Stimulated activated CD4-positive, alpha-beta T cell treated with anti-CD3 and anti-CD28 coated beads, Interleukin-15, amount 100 ng/mL, for 48 hours (primary cell): ENCODE measurements around the gene C1orf74.

ENCODE experiments used
- DNase-seq, 2 donors: peaks; one replicate each; pipeline ENCODE4 v3.0.0-alpha.2; 2020; ENCODE audit warnings: low read depth in 2 of 2

The C1orf74 gene

DNA sequence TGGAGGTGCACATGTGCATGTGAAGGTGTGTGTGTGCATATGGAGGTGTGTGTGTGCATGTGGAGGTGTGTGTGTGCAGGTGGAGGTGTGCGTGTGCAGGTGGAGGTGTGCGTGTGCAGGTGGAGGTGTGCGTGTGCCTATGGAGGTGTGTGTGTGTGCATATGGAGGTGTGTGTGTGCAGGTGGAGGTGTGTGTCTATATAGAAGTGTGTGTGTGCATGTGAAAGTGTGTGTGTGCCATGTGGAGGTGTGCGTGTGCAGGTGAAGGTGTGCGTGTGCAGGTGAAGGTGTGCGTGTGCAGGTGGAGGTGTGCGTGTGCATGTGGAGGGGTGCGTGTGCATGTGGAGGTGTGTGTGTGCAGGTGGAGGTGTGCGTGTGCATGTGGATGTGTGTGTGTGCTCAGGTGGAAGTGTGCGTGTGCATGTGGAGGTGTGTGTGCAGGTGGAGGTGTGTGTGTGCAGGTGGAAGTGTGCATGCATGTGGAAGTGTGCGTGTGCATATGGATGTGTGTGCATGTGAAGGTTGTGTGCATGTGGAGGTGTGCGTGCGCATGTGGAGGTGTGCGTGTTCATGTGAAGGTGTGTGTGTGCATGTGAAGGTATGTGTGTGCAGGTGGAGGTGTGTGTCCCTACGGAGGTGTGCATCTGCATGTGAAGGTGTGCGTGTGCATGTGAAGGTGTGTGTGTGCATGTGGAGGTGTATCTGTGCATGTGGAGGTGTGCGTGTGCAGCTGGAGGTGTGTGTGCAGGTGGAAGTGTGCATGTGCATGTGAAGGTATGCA, 13.5 kb downstream of the C1orf74 start:
- no peak for DNase-seq

GRCh38 chr1:209769971-209770370, 14.4 kb downstream of the C1orf74 start:
- no peak for DNase-seq

GRCh38 chr1:209769171-209769904, 15.0 kb downstream of the C1orf74 start:
- peak; percentile 71 for DNase-seq

GRCh38 chr1:209768354-209768774, 16.0 kb downstream of the C1orf74 start:
- peak; percentile 81 to 83 for DNase-seq

DNA sequence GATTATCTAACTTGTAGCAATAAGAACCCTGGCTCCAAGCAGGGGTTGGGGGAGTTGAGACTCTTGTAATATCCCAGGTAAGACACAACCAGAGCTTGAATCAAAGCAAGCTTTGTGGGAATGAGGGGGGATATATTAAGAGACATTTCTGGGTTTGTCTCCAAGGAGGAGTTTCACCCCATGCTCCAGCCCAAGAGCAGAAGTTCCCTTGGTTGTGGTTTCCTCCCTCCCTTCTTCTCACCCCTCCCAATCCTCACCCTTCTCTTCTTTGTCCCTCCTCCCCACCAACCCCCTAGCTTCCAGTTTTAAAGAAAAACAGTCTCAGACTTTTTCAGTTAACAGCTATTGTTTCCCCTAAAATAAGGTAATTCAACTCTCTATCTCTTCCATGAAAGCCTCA, 16.7 kb downstream of the C1orf74 start:
- DNase-seq, result no peak

GRCh38 chr1:209767096-209767495, 17.3 kb downstream of the C1orf74 start:
- DNase-seq, result no peak

- no peak for DNase-seq
Measured at GRCh38 chr1:209766051-209766450, 18.3 kb downstream of the C1orf74 start.

DNA sequence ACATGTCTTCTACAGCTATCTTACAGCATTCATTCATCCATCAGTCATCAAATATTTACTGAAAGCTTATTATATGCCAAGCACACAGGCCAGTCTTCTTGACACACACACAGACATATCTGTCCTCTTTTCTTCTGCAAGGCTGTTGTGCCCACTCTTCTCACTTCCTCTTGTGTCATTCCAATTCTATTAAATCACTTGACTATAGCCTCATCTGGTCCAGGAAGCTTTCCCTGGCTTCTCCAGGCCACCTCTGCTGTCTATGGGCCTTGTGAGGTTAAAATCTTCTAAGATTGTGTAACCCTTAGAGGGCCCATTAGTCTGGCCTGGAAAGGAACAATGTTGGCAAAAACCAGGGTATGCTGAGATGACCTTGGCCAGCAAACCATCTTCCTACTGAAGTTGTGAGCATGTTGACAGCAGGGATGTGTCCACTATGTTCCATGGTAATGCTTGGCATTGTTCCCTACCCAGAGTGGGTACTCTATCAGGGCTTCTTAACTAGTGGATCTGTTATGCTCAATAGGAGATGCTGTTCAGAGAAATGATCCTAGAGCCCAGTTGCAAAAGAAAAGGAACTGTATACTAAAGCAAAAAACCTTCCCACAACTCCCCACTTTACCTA, 23.2 kb downstream of the C1orf74 start:
- DNase-seq, result no peak

DNA sequence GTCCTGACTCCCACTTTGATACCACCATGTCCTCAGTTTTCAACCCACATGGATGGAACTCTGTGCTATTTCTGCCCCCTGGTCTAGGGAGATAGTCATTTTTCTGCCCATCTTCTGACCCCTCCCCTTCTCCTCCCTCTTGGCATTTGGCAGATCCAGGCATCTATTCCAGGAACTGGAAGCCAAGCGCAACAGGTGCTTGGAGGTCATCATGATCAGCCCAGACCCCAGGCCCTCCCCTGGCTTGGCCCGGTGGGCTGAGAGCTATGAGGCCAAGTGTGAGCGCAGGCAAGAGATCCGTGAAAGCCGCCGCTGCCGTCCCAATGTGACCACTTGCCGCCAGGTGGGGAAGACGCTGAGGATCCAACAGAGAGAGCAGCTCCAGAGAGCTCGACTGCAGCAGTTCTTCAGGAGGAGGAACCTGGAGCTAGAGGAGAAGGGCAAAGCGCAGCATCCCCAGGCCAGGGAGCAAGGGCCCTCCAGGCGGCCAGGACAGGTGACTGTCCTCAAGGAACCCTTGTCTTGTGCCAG, 24.5 kb downstream of the C1orf74 start:
- no peak for DNase-seq

DNA sequence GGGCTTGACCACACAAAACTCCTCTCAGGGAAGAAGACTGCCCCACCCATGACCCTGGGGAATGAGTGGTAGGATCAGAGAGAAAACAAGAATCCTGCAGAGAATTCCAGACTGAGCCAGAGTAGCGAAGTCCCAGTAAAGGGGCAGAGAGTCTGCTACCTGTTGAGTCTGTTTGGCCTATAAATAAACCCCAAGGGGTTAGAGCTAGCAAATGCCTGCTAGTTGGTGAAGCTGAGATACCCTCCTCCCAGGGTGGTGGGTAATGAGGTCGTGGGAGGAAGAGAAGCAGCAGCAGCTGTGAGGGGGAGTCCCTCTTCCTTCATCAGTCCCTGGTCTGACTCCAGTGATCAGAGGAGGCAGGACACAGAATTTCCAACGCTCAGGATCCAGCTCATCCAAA, 26.0 kb downstream of the C1orf74 start:
- no peak for DNase-seq

GRCh38 chr1:209756615-209757445, 27.5 kb downstream of the C1orf74 start:
- no peak for DNase-seq

GRCh38 chr1:209755926-209756614, 28.3 kb downstream of the C1orf74 start, which contains the start of gene TRAF3IP3:
Gene TRAF3IP3 (plus strand): TSS chr1:209756053. CDS start chr1:209760040, 3,987 bp downstream.
- DNase-seq, result peak; percentile 71 to 75

- DNase-seq, result no peak
Measured at GRCh38 chr1:209755256-209755655, 29.1 kb downstream of the C1orf74 start.

DNA sequence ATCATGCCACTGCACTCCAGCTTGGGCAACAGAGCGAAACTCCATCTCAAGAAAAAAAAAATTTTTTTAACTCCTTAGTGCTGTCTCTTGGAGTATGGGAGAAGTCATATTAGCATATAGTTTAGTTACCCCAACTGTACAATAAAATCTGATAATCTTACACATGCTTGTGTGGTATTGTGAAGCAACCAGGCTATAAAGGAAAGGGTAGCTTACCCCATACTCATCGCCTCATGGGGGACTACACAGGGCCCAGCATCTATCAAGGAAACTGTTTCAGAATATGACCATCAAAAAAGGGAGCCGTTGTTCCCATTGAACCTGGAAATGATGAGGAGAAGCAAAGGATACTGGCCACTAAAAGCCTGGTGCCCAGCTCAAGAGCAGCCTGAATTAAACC, 31.5 kb downstream of the C1orf74 start:
- no peak for DNase-seq

DNA sequence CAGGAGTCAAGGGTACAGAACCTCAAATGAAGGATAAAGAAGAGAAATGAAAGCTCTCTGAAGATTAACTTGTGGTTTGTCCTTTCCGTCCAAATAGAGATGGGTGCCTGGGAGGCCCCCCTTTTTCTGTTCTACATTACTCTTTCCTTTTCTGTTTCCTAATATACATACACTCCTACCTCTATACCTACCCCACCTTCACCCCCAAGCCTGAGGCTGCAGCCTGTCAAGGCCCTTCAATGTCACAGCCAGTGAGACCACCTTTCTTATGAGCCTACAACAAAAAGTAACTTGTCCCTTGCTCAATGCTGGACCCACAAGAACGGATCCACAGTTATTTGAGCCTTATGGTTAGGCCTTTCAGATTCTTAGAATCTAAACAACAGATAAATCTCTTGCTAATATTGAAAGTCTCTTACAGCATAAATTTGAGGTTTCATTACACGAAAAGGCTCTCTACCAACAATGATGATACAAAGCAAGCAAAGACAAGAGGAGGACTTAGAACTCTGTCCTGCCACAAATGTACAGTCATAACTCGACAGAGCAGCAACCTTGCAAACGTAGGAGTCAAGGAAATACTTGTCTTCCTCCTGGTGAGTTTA, 32.6 kb downstream of the C1orf74 start:
- DNase-seq, result no peak

DNA sequence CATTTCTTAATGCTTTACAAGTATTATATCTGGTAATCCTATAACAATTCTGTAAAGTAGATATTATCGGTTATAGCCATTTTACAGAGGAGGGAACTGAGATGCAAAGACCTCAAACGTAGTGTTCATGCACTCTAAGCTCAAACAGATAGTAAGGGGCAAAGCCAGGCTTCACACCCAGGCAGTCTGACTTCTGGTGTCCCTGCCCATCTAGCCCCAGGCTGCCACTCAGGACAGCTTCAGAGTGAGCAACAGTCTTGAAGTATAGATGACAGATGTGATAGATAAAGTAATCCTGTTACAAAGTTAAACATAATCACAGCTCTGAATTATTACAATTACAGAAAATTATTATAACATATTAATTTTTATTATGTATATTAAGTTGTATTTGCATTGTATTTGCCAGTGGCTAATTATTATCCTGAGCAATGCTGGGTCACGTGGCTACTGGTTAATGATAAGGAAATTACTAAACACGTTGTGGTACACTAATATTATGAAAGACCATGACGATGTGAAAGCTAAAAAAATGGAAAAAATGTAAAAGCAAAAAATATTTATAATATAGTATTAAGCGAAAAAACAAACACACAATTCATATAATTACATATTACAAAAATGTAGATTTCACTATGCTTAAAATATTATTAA, 34.6 kb downstream of the C1orf74 start:
- no peak for DNase-seq

DNA sequence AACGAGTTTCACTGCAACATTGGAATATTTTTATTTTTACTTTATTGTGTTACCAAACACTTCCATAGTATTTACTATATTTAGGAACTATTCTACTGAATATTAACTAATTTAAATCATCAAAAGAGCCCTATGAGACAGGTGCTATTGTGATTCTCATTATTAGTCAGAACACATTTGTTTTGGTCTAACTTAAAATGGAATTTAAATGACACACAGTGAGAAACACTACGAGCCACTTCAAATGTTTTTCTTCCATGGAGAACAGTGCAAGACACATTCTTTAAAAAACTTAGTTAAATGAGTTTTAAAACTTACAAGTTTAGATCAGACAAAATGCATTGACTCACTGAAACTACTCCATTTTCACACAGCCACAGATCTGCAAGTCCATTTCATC, 35.2 kb downstream of the C1orf74 start:
- no peak for DNase-seq

DNA sequence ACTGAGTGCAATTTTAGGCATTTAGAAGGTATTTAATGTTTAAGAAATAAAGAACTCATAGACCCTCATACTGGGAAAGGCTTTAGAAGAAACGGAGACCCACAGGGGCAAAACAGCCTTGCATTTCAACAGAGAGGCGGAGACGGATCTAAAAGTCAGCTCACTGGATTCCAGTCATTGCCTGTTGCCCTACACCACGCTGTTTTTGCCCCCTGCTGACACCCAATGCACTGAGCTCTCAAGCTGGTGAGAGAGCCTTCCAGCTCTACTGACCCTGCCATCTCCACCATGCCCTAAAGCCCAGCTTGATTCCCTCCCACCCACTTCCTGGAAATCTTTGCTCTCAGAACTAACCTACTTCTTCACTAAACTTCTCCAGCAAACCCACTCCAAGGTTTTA, 35.7 kb downstream of the C1orf74 start:
- DNase-seq, result no peak

DNA sequence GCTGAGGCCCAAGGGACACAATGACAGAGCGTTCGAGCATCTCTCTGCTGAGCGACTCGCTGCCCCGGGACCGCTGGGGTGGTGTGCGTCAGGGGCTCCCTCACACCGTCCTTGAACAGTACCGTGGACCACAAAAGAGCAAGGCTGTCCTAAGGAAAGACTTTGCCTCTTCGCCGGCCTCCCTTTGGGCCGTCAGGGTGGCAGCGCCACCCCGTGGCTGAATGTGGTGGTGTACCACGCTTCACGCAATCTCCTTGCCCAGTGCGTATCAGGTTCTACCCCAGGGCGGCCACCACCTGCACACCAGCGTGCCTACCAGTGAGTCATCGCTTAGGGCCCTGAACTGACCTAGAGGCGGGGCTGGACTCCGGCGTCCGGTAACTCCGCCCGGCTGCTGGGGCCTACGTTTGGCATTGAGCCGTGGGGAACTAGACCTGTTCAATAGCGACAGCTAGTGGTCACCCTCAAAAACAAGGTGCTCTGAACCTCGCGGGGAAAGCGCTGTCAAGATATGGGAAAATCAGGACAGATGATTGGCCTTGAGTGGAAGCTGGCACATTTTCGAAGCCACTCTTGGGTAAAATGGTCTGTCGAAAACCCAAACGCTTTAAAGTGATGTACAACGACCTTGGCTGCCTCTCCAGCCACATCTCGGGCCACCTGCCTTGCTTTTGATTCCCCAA, 36.6 kb downstream of the C1orf74 start:
- DNase-seq, result peak; percentile 81 to 90
